MM.1S (cell line): ENCODE measurements around the gene AKAP13.

Source experiments
- DNase-seq: peaks from one replicate; pipeline ENCODE4 v3.0.0-alpha.2; 2015
- H2AFZ ChIP-seq: fragments of 300-600 bp; sonication (generic); 2 replicates; pipeline ENCODE4 v1.6.0; 2016; ENCODE audit warnings: antibody characterized with exemption, low read length
- H3F3A ChIP-seq: fragments of 300-600 bp; sonication (generic); 2 replicates; pipeline ENCODE4 v1.6.1; 2016; ENCODE audit warnings: mild to moderate bottlenecking, antibody characterized with exemption, low read length, moderate library complexity, mixed read lengths; ENCODE audit not compliant: insufficient read depth
- H3K27ac ChIP-seq: fragments of 300-600 bp; sonication (generic); 2 replicates; pipeline ENCODE4 v1.5.1; 2016; ENCODE audit warnings: mild to moderate bottlenecking, low read length
- H3K27me3 ChIP-seq: fragments of 300-600 bp; sonication (generic); replicated peaks from 2 replicates; pipeline ENCODE4 v1.6.0; 2016; ENCODE audit warnings: low read length; ENCODE audit not compliant: insufficient read depth
- H3K36me3 ChIP-seq: fragments of 300-600 bp; sonication (generic); replicated peaks from 2 replicates; pipeline ENCODE4 v1.6.1; 2016; ENCODE audit warnings: mild to moderate bottlenecking, low read length, mixed read lengths; ENCODE audit not compliant: insufficient read depth
- H3K4me1 ChIP-seq: fragments of 300-600 bp; sonication (generic); 2 replicates; pipeline ENCODE4 v1.6.1; 2016; ENCODE audit warnings: low read length, mixed read lengths
- H3K4me2 ChIP-seq: fragments of 300-600 bp; sonication (generic); 2 replicates; pipeline ENCODE4 v1.6.0; 2016; ENCODE audit warnings: low read depth, low read length
- H3K4me3 ChIP-seq: fragments of 300-600 bp; sonication (generic); 2 replicates; pipeline ENCODE4 v1.5.1; 2016; ENCODE audit warnings: low read length, mixed read lengths
- H3K79me2 ChIP-seq: fragments of 300-600 bp; sonication (generic); 2 replicates; pipeline ENCODE4 v1.6.1; 2016; ENCODE audit warnings: mixed run types, low read length, mixed read lengths
- H3K9ac ChIP-seq: fragments of 300-600 bp; sonication (generic); 2 replicates; pipeline ENCODE4 v1.6.1; 2016; ENCODE audit warnings: low read length, mixed read lengths
- H3K9me2 ChIP-seq: fragments of 300-600 bp; sonication (generic); replicated peaks from 2 replicates; pipeline ENCODE4 v1.6.1; 2016; ENCODE audit warnings: mild to moderate bottlenecking, low read length, mixed read lengths; ENCODE audit not compliant: insufficient read depth
- H3K9me3 ChIP-seq: fragments of 300-600 bp; sonication (generic); replicated peaks from 2 replicates; pipeline ENCODE4 v1.6.1; 2016; ENCODE audit warnings: mild to moderate bottlenecking, low read length, mixed read lengths; ENCODE audit not compliant: insufficient read depth
- H4K20me1 ChIP-seq: fragments of 300-600 bp; sonication (generic); 2 replicates; pipeline ENCODE4 v1.6.1; 2016; ENCODE audit warnings: mild to moderate bottlenecking, low read length, moderate library complexity, mixed read lengths; ENCODE audit not compliant: insufficient read depth
- EZH2 ChIP-seq: fragments of 300-600 bp; sonication (generic); optimal IDR thresholded peaks from 2 replicates; pipeline ENCODE3; 2017; ENCODE audit warnings: low read depth, mild to moderate bottlenecking, antibody characterized with exemption, low read length, mixed read lengths
- EZH2phosphoT487 ChIP-seq: fragments of 300-600 bp; sonication (generic); IDR thresholded peaks from 2 replicates; pipeline ENCODE4 v1.6.1; 2018; ENCODE audit warnings: antibody characterized with exemption, low read length
- TF ChIP-seq, protein P1 (sequence below): fragments of 300-600 bp; sonication (generic); IDR thresholded peaks from 2 replicates; pipeline ENCODE4 v1.5.1; 2016; ENCODE audit warnings: antibody characterized with exemption, low read length, mixed read lengths

AKAP13 gene

DNA sequence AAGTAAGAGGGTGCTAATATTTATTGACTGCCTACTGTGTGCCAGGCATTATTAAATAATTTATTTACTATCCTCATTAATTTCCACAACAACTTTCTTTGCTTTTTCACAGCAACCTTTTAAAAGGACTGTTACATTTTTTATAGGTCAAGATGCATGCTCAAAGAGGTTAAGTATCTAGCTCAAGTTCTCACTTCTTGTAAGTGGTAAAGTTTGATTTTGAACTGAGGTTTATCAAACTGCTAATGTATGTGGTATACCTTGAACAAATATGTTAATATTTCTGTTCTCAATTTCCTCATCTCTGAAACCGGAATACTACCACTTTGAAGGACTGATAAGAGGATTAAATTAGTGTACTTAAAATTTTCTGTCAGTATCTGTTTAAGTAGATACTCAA lies 183.3 kb downstream of the AKAP13 start:
- H3K9me2 ChIP-seq, result no peaks in the 10 kb centered on the region
- H3K27me3 ChIP-seq, result no peaks in the 10 kb centered on the region
- no peaks in the 10 kb centered on the region for H3K36me3 ChIP-seq
- DNase-seq, result no peak
- no peak overlapping the region for H3K9ac ChIP-seq
- H2AFZ ChIP-seq, result no peak overlapping the region
- no peaks in the 10 kb centered on the region for H3K4me1 ChIP-seq
- H4K20me1 ChIP-seq, result no peaks in the 10 kb centered on the region
- H3K79me2 ChIP-seq, result no peaks in the 10 kb centered on the region
- TF ChIP-seq EZH2 (no peak), EZH2phosphoT487 (no peak)
- TF ChIP-seq, protein P1, sequence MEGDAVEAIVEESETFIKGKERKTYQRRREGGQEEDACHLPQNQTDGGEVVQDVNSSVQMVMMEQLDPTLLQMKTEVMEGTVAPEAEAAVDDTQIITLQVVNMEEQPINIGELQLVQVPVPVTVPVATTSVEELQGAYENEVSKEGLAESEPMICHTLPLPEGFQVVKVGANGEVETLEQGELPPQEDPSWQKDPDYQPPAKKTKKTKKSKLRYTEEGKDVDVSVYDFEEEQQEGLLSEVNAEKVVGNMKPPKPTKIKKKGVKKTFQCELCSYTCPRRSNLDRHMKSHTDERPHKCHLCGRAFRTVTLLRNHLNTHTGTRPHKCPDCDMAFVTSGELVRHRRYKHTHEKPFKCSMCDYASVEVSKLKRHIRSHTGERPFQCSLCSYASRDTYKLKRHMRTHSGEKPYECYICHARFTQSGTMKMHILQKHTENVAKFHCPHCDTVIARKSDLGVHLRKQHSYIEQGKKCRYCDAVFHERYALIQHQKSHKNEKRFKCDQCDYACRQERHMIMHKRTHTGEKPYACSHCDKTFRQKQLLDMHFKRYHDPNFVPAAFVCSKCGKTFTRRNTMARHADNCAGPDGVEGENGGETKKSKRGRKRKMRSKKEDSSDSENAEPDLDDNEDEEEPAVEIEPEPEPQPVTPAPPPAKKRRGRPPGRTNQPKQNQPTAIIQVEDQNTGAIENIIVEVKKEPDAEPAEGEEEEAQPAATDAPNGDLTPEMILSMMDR, result no peak
- H3F3A ChIP-seq, result no peaks in the 10 kb centered on the region
- H3K4me2 ChIP-seq, result no peak overlapping the region
- H3K27ac ChIP-seq, result no peak overlapping the region
- H3K9me3 ChIP-seq, result no peaks in the 10 kb centered on the region
- no peak overlapping the region for H3K4me3 ChIP-seq

DNA sequence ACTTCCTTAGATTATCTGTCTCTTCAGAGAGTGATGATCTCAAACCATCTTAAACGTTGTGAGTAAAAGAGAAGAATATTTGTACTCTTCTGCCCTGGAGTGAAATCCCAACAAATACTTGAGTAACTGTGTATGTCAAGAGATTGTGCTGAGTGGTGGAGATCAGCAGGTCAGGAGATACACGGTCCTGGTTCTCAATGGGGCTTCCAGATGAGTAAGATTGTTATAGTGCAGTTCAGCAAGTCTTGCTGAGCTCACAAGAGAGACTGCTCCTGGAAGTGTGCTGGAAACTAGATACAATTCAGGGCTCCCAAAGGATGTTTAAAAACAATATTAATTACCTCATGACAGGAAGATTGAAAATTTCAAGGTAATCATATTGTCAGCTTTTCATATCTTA lies 184.3 kb downstream of the AKAP13 start:
- no peaks in the 10 kb centered on the region for H3K79me2 ChIP-seq
- no peaks in the 10 kb centered on the region for H3F3A ChIP-seq
- H3K4me3 ChIP-seq, result no peak overlapping the region
- H4K20me1 ChIP-seq, result no peaks in the 10 kb centered on the region
- H3K27me3 ChIP-seq, result no peaks in the 10 kb centered on the region
- no peak overlapping the region for H3K9ac ChIP-seq
- TF ChIP-seq EZH2phosphoT487, result no peak
- TF ChIP-seq, protein P1, result no peak
- TF ChIP-seq EZH2, result no peak
- H3K4me2 ChIP-seq, result no peak overlapping the region
- no peaks in the 10 kb centered on the region for H3K4me1 ChIP-seq
- H3K9me2 ChIP-seq, result no peaks in the 10 kb centered on the region
- H2AFZ ChIP-seq, result no peak overlapping the region
- DNase-seq, result no peak
- H3K9me3 ChIP-seq, result no peaks in the 10 kb centered on the region
- no peak overlapping the region for H3K27ac ChIP-seq
- H3K36me3 ChIP-seq, result no peaks in the 10 kb centered on the region

DNA sequence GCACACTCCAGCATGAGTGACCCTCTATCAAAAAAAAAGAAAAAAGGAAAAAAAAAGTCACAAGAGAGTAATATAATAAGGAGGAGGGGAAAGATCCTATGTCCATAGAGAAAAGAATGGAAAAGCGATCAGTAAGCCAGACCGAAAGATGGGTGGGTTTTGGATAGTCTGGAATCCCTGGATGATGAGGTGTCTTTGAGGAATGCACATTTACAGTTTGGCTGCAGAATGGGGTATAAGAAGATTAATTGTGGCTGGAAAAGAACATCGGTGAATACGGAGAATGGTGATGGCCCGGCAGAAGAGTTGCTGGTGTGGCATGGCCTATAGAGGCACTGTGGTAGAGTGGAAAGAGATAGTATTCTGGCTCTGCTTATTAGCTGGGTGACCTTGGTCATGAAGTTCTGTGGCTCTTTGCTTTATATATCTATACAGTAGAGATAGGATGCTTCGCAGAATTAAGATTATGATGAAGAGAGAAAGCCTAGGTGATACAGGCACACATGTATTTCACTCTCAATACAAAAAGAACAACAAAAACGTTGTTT lies 187.9 kb downstream of the AKAP13 start:
- Histone ChIP-seq H2AFZ (no peak overlapping the region), H3F3A (no peaks in the 10 kb centered on the region), H3K9me3 (no peaks in the 10 kb centered on the region), H3K27ac (no peak overlapping the region), H3K9me2 (no peaks in the 10 kb centered on the region), H3K4me1 (no peaks in the 10 kb centered on the region), H3K27me3 (no peaks in the 10 kb centered on the region), H3K36me3 (no peaks in the 10 kb centered on the region), H3K79me2 (no peaks in the 10 kb centered on the region), H3K9ac (no peak overlapping the region), H3K4me3 (no peak overlapping the region), H3K4me2 (no peak overlapping the region), H4K20me1 (no peaks in the 10 kb centered on the region)
- TF ChIP-seq EZH2, result no peak
- no peak for TF ChIP-seq EZH2phosphoT487
- TF ChIP-seq, protein P1, result no peak
- DNase-seq, result no peak
